Measurements from ENCODE around the gene NFS1.
"Not testable (repeated sequence)": the region's sequence is repeated elsewhere in the genome, so short reads cannot be mapped to it uniquely, and the experiment has no call there.

NFS1 gene

GRCh38 chr20:35710884-35711587 is 11.9 kb upstream of the NFS1 start:
- Histone ChIP-seq H3K36me3 (ENCODE audit: insufficient read depth, low read length) (peaks cover 99% of the 10 kb centered on the region), H3K9me3 (ENCODE audit: insufficient read depth, low read length, severe bottlenecking) (no peaks in the 10 kb centered on the region), H4K20me1 (ENCODE audit: insufficient read depth, low read length) (peaks cover 76% of the 10 kb centered on the region), H2AFZ (ENCODE audit: low read depth, low read length) (no peak overlapping the region), H3K4me3 (ENCODE audit: low read depth in 1 of 2, low read length in 2 of 2) (no peak overlapping the region), H3K79me2 (ENCODE audit: insufficient read depth, low read length) (peaks cover 96% of the 10 kb centered on the region), H3K27ac (ENCODE audit: low read length) (no peak overlapping the region), H3K9ac (ENCODE audit: low read depth, low read length) (no peak overlapping the region), H3K4me2 (ENCODE audit: insufficient read depth, low read length) (no peak overlapping the region), H3K27me3 (ENCODE audit: insufficient read depth, low read length, poor library complexity) (no peaks in the 10 kb centered on the region), H3K4me1 (ENCODE audit: insufficient read depth, low read length) (0 out of 2 replicates have a peak, but pooled peaks cover 3% of the 10 kb centered on the region)
- ATAC-seq (ENCODE audit: insufficient read depth, low read depth): no peak
- no peak for DNase-seq
- TF ChIP-seq EZH2 (IDR thresholded peaks at IDR 0.05; ENCODE audit: borderline replicate concordance, low read depth, low read length, severe bottlenecking): no peak
- TF ChIP-seq CTCF (IDR thresholded peaks at IDR 0.05; ENCODE audit: borderline replicate concordance, extremely low read depth, low read length, poor library complexity, severe bottlenecking): no peak

- peaks cover 94% of the 10 kb centered on the region for H3K79me2 ChIP-seq (ENCODE audit: insufficient read depth, low read length)
Measured at GRCh38 chr20:35710039-35710438, 10.9 kb upstream of the NFS1 start.

GRCh38 chr20:35709259-35709658 is 10.1 kb upstream of the NFS1 start:
- H3K4me1 ChIP-seq (ENCODE audit: insufficient read depth, low read length): 0 out of 2 replicates have a peak, but pooled peaks cover 3% of the 10 kb centered on the region
- peaks cover 94% of the 10 kb centered on the region for H3K79me2 ChIP-seq (ENCODE audit: insufficient read depth, low read length)
- no peak overlapping the region for H2AFZ ChIP-seq (ENCODE audit: low read depth, low read length)
- H3K4me3 ChIP-seq (ENCODE audit: low read depth in 1 of 2, low read length in 2 of 2): no peak overlapping the region
- no peaks in the 10 kb centered on the region for H3K27me3 ChIP-seq (ENCODE audit: insufficient read depth, low read length, poor library complexity)
- no peaks in the 10 kb centered on the region for H3K9me3 ChIP-seq (ENCODE audit: insufficient read depth, low read length, severe bottlenecking)
- H3K27ac ChIP-seq (ENCODE audit: low read length): no peak overlapping the region
- no peak for DNase-seq
- no peak overlapping the region for H3K4me2 ChIP-seq (ENCODE audit: insufficient read depth, low read length)
- peaks cover 77% of the 10 kb centered on the region for H4K20me1 ChIP-seq (ENCODE audit: insufficient read depth, low read length)
- TF ChIP-seq EZH2 (IDR thresholded peaks at IDR 0.05; ENCODE audit: borderline replicate concordance, low read depth, low read length, severe bottlenecking): no peak
- TF ChIP-seq CTCF (IDR thresholded peaks at IDR 0.05; ENCODE audit: borderline replicate concordance, extremely low read depth, low read length, poor library complexity, severe bottlenecking): no peak
- no peak overlapping the region for H3K9ac ChIP-seq (ENCODE audit: low read depth, low read length)
- no peak for ATAC-seq (ENCODE audit: insufficient read depth, low read depth)
- H3K36me3 ChIP-seq (ENCODE audit: insufficient read depth, low read length): peaks cover 99% of the 10 kb centered on the region

More at GRCh38 chr20:35710039-35710438, 10.9 kb upstream of the NFS1 start:
- H3K9me3 ChIP-seq (ENCODE audit: insufficient read depth, low read length, severe bottlenecking): no peaks in the 10 kb centered on the region
- H3K9ac ChIP-seq (ENCODE audit: low read depth, low read length): no peak overlapping the region
- H3K4me3 ChIP-seq (ENCODE audit: low read depth in 1 of 2, low read length in 2 of 2): no peak overlapping the region
- 0 out of 2 replicates have a peak, but pooled peaks cover 3% of the 10 kb centered on the region for H3K4me1 ChIP-seq (ENCODE audit: insufficient read depth, low read length)
- peaks cover 76% of the 10 kb centered on the region for H4K20me1 ChIP-seq (ENCODE audit: insufficient read depth, low read length)
- no peak overlapping the region for H2AFZ ChIP-seq (ENCODE audit: low read depth, low read length)
- ATAC-seq (ENCODE audit: insufficient read depth, low read depth) (no peak), DNase-seq (no peak)
- H3K27me3 ChIP-seq (ENCODE audit: insufficient read depth, low read length, poor library complexity): no peaks in the 10 kb centered on the region
- no peak overlapping the region for H3K4me2 ChIP-seq (ENCODE audit: insufficient read depth, low read length)
- H3K36me3 ChIP-seq (ENCODE audit: insufficient read depth, low read length): peaks cover 99% of the 10 kb centered on the region
- no peak overlapping the region for H3K27ac ChIP-seq (ENCODE audit: low read length)
- no peak for TF ChIP-seq EZH2 (IDR thresholded peaks at IDR 0.05; ENCODE audit: borderline replicate concordance, low read depth, low read length, severe bottlenecking)

GRCh38 chr20:35708502-35708901 is 9.3 kb upstream of the NFS1 start:
- ATAC-seq (ENCODE audit: insufficient read depth, low read depth): no peak
- no peak for TF ChIP-seq CTCF (IDR thresholded peaks at IDR 0.05; ENCODE audit: borderline replicate concordance, extremely low read depth, low read length, poor library complexity, severe bottlenecking)
- no peak for TF ChIP-seq EZH2 (IDR thresholded peaks at IDR 0.05; ENCODE audit: borderline replicate concordance, low read depth, low read length, severe bottlenecking)
- H3K9ac ChIP-seq (ENCODE audit: low read depth, low read length): no peak overlapping the region
- H2AFZ ChIP-seq (ENCODE audit: low read depth, low read length): no peak overlapping the region
- H3K9me3 ChIP-seq (ENCODE audit: insufficient read depth, low read length, severe bottlenecking): no peaks in the 10 kb centered on the region
- H3K4me1 ChIP-seq (ENCODE audit: insufficient read depth, low read length): 0 out of 2 replicates have a peak, but pooled peaks cover 3% of the 10 kb centered on the region
- H3K36me3 ChIP-seq (ENCODE audit: insufficient read depth, low read length): peaks cover 99% of the 10 kb centered on the region
- H3K27me3 ChIP-seq (ENCODE audit: insufficient read depth, low read length, poor library complexity): no peaks in the 10 kb centered on the region
- no peak overlapping the region for H3K4me3 ChIP-seq (ENCODE audit: low read depth in 1 of 2, low read length in 2 of 2)
- DNase-seq: no peak
- H3K79me2 ChIP-seq (ENCODE audit: insufficient read depth, low read length): peaks cover 87% of the 10 kb centered on the region
- no peak overlapping the region for H3K4me2 ChIP-seq (ENCODE audit: insufficient read depth, low read length)
- H3K27ac ChIP-seq (ENCODE audit: low read length): no peak overlapping the region
- H4K20me1 ChIP-seq (ENCODE audit: insufficient read depth, low read length): peaks cover 75% of the 10 kb centered on the region

- not testable (repeated sequence) for H3K9me3 ChIP-seq (ENCODE audit: insufficient read depth, low read length, severe bottlenecking); H3K4me3 ChIP-seq (ENCODE audit: low read depth in 1 of 2, low read length in 2 of 2); DNase-seq; H3K27ac ChIP-seq (ENCODE audit: low read length); H3K9ac ChIP-seq (ENCODE audit: low read depth, low read length); H3K27me3 ChIP-seq (ENCODE audit: insufficient read depth, low read length, poor library complexity); H3K4me2 ChIP-seq (ENCODE audit: insufficient read depth, low read length); ATAC-seq (ENCODE audit: insufficient read depth, low read depth); H2AFZ ChIP-seq (ENCODE audit: low read depth, low read length)
- Histone ChIP-seq H3K4me1 (ENCODE audit: insufficient read depth, low read length) (peaks cover 12% of the 10 kb centered on the region; the same call in 1 of the 2 replicates), H3K79me2 (ENCODE audit: insufficient read depth, low read length) (peaks cover 76% of the 10 kb centered on the region), H4K20me1 (ENCODE audit: insufficient read depth, low read length) (peaks cover 70% of the 10 kb centered on the region), H3K36me3 (ENCODE audit: insufficient read depth, low read length) (peaks cover 99% of the 10 kb centered on the region)
Measured at GRCh38 chr20:35706591-35707529, 7.7 kb upstream of the NFS1 start.

Data from DND-41 (cell line).